ENCODE measurements around the gene SLC26A2.

DNA sequence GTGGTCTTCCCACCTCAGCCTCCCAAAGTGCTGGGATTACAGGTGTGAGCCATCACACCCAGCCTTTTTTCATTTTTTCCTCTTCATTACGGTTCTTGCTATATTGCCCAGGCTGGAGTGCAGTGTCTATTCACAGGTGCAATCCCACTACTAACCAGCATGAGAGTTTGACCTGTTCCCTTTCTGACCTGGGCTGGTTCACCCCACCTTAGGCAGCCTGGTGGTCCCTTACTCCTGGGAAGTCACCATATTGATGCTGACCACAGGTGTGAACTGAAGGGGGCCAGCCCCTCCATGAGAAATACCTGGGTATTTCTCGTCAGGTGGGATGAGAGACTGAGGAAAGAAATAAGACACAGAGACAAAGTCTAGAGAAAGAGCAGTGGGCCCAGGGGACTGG is 18.4 kb upstream of the SLC26A2 start:
- TF ChIP-seq TAF1 (IDR thresholded peaks at IDR 0.05; ENCODE audit: low read depth, low read length) = no peak
- TF ChIP-seq POLR2A (IDR thresholded peaks at IDR 0.05; ENCODE audit: control extremely low read depth in 1 of 2, low read depth in 2 of 2, low read length in 2 of 2) = no peak
- TF ChIP-seq EZH2 (IDR thresholded peaks at IDR 0.05; ENCODE audit: low read depth, low read length, severe bottlenecking) = no peak
- TF ChIP-seq JUND (IDR thresholded peaks at IDR 0.05; ENCODE audit: low read length) = no peak
- TF ChIP-seq CTCF (IDR thresholded peaks at IDR 0.05; ENCODE audit: control extremely low read depth in 1 of 3, insufficient read depth in 1 of 3, low read depth in 1 of 3, low read length in 3 of 3) = no peak
- TF ChIP-seq EGR1 (IDR thresholded peaks at IDR 0.05; ENCODE audit: borderline replicate concordance, low read depth, low read length) = no peak
- no peak for TF ChIP-seq POLR2AphosphoS5 (IDR thresholded peaks at IDR 0.05; ENCODE audit: low read depth, low read length)
